GM19468 (cell line): Measurements from ENCODE around the gene ATP11A.
A peak's percentile ranks its signal among the peaks of the same experiment; 100 is the strongest.
"Not testable (repeated sequence)": the region's sequence is repeated elsewhere in the genome, so short reads cannot be mapped to it uniquely, and the experiment has no call there.

Experiments used
- ATAC-seq: cut with Tn5 transposase; IDR thresholded peaks from one replicate; pipeline ENCODE4 v1.9.1; 2021; ENCODE audit warnings: mild to moderate bottlenecking, moderate library complexity, moderate number of reproducible peaks; ENCODE audit not compliant: unreplicated experiment; ENCODE audit errors: extremely low read depth

ATP11A gene

DNA sequence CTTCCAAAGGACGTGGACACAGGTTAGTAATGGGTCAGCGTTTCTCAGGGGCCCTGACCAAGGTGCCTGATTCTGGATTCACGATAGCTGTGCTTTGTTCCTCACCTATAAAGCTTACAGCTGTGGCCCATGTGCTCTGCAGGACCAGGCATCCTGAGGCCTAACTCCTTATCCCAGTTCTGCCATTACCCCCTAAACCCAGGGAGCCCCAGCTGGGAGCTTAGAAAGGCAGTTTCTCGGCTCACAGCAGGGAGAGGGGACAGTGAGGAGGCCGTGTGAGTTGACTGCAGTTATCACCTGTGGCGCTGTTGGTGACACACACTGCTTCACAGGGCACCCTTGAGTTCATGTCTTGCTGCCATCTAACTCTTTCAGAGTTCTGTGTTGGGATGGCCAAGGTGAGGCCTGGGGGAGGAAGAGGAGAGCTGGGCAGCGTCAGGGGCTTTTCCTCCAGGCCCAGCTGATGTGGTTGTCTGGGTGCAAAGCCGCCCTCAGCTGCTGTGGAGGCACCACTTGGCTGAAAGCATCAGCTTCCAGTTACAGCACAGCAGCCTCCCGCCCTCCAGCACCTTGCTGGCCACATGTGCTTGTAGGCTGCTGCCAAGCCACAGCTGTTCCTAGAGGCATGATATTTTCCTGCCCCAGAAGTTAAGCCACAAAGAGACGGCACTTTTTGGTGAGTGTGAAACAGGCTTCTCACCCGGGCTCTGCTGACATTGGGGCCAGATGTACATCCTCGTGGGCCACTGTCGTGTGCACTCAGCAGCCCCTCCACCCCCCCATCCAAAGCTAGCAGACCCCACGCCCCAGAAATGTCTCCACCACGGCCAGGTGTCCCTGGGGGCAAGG is 179.6 kb downstream of the ATP11A start:
- no peak for ATAC-seq

DNA sequence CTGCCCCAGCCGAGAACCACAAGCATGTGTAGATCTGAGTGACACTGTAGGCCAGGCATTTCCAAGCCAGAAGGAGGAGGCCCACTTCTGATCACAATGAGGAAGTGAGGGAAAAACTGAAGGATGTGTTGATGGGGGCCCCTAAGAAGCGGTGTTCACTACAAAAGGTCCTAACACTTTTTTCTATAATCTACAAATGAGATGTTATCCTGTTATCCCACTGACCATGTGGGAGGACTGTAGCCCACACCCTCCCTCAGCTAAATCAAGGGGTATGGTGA is 180.2 kb downstream of the ATP11A start:
- no peak for ATAC-seq

DNA sequence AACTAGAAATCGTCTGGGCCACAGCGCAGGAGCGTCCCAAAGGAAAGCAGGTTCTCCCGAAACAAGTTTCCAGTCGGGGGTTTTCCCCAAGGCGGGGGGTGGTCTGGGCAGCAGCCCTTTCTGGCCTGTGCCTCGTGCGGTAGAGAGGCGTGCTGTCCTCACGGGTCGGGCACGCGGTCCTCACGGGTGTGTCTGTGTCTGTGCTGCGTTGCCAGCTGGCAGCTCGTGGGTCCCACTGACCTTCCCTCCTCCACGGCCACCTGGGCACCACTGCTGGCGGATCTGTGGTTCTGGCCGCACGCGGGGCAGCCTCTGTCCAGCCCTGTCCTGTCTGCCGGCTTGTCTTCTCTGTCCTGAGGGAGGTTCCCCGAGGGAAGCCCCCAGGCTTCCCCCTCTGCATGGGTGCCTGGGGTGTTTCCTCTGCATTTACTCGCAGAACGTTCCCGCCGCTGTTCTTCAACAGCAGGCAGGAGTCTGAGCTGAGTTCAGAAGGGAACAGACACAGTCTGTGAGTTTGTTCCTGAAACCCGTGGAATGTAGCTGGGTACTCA is 181.0 kb downstream of the ATP11A start:
- ATAC-seq: no peak

DNA sequence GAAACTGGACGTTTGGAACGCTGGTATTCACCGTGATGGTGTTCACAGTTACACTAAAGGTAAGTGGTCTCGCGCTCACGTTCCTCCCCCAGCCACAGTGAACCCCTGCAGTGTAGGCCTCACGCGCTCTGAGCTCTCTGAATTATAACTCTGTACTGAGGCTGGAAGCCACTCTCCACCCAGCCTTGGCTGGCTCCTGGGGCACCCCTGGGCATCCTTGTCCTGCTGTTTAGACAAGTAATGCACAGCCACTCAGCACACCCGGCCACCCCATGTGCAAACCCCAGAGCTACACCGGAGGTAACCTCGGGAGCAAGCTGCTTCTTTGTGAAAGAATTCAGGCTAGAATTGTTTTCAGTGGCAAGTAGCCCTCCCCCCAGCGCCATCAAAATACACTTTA is 181.9 kb downstream of the ATP11A start:
- no peak for ATAC-seq

DNA sequence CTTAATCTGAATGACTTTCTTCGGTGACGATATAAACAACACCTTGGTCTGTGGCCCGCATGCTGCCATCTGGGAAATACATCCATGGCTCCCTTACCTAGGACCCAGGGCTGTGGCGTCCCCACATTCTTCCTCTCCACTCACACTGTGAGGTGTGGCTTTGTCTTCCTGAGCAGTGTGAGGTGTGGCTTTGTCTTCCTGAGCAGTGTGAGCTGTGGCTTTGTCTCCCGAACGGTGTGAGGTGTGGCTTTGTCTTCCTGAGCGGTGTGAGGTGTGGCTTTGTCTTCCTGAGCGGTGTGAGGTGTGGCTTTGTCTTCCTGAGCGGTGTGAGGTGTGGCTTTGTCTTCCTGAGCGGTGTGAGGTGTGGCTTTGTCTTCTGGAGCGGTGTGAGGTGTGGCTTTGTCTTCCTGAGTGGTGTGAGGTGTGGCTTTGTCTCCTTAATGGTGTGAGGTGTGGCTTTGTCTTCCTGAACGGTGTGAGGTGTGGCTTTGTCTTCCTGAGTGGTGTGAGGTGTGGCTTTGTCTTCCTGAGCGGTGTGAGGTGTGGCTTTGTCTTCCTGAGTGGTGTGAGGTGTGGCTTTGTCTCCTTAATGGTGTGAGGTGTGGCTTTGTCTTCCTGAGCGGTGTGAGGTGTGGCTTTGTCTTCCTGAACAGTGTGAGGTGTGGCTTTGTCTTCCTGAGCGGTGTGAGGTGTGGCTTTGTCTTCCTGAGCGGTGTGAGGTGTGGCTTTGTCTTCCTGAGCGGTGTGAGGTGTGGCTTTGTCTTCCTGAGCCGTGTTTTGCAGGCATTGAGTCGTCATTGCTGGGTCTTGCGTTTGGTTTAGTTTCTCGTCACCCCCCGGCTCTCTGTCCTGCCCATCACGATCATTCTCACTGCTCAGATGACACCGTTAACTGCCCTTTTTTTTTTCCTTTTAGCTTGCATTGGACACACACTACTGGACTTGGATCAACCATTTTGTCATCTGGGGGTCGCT is 183.1 kb downstream of the ATP11A start:
- not testable (repeated sequence) for ATAC-seq

DNA sequence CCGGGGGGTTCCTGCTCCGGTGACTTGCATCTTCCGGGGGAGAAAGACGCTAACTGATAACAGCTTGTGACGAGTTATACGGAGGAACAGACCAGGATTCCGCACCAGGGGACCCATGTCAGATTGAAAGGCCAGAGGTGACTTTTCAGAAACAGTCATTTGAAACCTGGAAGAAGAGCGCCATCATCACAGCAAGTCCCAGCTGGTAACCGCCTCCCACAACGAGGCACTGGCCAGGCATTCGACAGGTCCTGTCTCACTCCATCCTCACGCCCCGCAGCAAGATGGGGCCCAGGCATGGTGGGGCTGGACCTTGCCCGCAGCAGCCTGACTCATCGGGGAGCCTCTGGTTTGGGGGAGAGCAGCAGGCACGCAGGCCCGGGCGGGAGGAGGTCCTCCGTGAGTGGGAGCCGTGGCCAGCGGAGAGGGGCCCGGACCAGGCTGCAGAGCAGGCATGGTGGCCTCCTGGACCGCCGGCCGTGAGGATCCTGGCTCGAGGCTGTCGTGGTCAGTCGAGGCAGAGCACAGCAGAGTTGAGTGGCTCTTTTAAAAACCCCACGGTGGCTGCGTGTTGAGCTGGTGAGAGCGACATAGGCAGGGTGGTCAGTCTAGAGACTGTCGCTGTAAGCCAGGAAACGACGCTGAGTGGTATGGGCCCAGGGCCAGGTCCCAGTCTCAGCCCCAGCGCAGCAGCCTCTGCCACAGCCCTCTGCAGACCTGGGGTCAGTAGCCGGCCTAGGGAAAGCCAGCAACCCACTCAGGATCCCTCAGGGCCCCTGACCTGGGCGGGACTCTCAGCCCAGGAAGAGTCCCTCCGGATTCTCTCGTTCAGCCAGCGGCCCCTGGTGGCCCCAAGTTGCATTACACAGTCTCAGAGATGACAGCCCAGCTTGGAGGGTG is 184.3 kb downstream of the ATP11A start:
- peak; percentile 88 for ATAC-seq

DNA sequence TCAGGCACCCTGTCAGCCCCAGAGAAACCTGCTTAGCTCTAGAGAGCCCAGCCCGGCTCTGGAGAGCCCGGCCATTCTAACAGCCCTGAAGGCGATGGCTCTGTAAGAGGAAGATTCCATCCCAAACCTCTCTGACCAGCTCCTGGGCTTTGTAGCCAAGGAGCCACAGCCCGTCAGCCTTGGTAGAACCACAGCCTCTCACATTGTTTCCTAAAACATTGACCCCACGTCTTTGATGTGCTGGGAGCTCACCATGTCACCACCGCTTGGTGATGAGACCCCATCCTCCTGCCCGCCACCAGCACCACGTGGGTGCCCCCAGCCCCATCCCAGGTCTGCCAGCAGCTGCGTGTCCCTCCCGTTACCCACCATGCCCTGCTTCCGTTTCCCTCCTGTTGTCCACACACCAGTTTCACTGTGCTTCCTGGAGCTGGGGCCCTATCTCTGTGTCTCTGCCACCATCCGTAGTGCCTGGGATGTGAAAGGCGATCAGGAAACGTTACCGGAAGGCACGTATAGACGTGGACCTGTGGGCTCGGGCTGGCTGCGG is 185.0 kb downstream of the ATP11A start:
- ATAC-seq: no peak

DNA sequence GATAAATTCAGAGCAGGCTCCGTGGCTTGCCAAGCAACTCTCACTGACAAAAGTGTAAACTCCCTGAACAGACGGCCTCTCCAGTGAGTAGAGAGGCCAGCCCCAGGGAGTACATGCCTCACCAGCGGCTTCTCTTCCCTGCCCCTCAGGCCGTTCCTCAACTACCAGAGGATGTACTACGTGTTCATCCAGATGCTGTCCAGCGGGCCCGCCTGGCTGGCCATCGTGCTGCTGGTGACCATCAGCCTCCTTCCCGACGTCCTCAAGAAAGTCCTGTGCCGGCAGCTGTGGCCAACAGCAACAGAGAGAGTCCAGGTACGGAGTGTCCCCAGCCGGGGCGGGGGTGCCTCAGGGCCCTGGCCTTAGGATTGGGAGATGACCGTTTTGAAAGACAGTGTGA is 185.8 kb downstream of the ATP11A start:
- no peak for ATAC-seq

DNA sequence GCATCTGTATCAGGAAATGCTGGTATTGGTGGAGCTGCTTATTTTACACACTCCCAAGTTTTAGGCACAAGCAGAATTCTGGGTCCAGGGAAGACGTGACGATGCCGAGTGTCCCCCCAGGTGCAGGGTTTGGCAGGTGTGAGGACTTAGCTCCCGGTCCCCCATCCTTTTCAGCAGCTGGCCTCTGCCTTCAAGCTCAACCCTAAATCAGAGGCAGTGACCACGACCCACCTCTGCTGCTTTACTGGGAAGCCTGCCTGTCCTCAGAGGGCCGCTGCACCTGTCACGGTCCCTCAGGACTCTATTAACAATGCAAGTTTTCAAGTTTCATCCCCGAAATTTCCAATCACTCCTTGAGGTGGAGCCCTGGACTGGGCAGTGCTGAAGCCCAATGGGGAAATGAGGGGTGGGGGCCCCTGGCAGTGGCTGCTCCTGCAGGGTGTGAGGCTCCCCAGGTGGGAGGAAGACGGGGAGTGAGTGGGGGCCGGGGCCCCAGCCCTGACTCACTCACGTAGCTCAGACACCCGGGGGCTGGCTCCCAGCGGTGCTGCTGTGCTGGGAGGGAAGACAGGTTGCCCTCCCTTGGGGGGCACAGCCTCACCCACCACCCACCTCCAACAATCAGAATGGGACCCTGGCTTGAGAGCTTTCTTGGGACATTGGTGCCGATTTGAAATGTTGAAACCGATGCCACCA is 186.6 kb downstream of the ATP11A start:
- ATAC-seq: no peak

DNA sequence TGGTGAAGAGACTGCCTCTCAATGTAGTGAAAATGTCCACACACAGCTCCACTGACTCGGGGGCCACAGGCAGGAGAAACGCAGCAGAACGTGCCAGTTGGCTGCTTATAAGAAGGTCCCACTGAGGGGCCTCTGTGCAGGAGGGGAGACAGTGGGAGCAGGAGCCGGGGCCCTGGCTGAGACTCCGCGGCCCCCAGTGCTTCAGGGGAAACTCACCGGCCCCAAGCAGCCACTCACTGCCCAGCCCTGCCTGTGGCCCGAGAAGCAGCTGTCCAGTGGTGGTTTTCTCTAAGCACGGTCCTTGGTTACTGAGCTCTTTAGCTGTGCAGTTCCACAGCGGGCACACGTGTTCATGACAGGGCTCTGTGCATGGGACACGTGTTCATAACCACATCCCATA is 187.2 kb downstream of the ATP11A start:
- no peak for ATAC-seq

DNA sequence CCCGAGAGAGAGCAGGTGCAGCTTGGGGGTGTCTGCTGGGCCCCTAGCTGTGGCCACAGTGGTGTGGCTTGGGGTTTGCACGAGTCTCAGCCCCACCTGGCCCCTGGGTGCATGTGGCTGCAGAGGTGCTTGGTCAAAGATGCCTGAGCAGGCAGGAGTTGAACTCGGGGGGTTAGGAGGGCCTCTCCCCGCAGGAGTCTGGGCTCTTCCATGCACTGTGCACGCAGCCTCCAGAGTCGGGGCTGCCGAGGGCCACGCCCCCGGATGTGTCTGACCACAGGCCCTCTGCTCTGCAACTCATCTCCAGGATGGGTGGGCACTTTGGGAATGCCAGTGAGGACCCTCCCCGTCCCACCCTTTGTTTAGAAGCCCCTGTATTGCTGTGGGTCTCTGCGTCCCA is 187.7 kb downstream of the ATP11A start:
- ATAC-seq: no peak

DNA sequence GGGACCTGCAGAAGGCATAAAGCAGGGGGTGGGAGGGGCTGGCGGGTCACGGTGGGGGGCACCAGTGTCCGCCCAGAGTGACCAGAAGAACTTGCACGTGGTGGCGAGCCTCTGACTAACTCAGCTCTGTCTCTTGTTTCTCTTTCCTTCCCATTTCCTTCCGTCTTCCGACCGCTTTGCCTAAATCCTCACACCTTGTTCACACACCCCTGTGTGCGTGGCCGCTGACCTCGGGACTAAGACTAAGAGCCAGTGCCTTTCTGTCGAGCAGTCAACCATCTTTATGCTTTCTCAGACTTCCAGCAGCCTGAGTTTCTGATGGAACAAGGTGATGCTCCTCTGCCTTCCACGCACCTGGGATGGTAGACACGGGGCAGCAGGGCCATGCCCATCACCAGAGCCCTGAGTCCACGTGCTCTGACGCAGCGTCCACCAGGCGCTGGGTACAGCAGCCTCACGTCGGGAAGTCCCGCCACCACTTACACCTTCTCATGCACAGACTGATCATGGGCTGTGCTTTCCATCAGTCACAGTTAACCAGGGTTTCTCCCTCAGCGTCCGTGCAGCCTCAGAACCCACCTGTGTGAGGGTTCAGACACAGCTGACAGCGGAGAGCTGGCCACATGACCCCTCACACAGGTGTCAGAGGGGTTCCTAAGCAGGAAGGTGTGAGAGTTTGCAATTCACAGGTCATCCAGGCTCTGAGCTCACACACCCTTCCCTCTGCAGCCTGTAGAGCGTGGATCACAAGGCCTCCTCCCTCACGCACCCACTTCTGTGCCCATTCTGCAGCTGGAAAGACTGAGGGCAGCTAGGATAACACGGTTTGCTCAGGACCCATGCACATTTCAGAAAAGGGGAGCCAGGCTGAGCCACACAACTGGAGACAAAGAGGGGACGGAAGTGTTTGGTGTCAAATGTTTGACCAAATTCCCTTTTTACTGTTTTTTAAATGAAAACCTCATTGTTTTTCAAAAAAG is 188.4 kb downstream of the ATP11A start:
- no peak for ATAC-seq

DNA sequence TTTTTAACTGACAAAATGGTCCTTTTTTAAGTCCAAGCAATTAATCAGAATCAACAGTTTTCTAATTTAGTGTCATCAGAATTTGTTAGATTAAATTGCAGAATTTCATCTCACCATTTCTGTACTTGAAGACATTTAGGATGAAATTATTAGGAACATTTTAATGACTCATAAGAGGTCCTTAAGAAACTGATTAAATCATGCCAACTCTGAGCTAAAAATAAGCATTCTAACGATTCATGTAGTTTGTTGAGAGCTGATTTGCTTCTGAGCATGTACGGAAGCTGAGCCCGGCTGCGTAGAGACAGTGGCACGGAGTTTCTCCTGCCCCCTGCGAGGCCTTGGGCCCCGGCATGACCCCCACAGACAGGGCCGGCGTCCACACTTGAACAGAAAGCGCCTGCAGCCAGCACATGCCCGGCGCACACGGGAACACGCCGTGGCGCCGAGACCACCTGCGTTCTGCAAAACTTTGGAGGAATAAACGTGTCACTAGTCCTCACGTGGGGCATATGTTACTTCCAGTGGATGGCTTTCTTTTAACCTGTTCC is 189.5 kb downstream of the ATP11A start:
- ATAC-seq: no peak

DNA sequence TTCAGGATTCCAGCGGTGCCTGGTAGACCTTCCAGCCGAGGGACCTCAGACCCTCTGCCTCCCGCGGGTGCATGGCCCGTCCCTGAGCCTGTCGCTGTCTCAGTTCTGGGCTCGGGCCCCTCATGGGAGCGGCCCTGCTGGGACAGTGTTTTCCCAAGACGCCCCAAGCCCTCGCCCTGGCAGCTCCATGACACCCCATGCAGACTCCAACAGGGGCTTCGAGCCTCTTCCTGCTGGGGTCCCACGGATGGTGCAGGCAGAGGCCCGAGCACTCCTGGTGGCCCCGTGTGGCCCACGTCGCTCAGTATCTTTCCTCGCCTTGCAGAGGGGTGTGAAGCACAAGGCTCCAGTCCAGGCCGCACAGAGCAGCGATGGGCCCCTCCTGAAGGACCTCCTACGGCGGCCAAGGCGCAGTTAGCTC is 190.4 kb downstream of the ATP11A start:
- no peak for ATAC-seq

DNA sequence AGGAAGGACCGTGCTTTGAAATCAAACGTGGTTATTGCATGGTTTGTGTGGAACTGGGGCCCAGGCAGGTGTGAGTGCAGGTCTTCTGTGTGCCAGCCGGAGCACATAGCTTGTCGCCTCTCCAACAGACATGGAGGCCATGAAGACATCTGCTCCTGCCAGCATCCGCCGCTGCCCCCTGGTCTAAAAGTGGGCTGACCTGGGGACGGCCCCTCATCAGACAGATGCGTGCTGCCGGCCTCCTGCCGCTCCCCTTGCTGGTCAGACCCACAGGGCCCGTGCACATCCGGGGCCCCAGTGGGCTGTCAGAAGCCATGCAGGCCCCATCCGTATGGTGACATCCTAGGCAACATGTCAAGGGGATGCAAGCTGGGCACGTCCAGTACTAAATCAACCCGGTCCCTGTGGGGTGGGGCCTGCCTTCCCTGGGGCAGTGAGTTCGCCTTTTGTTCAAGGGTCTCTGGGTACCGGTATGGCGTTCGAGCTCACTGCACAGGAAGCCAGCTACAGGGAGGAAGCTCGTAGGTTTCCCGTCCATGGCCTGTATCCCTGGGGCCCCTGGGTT is 191.2 kb downstream of the ATP11A start:
- no peak for ATAC-seq

DNA sequence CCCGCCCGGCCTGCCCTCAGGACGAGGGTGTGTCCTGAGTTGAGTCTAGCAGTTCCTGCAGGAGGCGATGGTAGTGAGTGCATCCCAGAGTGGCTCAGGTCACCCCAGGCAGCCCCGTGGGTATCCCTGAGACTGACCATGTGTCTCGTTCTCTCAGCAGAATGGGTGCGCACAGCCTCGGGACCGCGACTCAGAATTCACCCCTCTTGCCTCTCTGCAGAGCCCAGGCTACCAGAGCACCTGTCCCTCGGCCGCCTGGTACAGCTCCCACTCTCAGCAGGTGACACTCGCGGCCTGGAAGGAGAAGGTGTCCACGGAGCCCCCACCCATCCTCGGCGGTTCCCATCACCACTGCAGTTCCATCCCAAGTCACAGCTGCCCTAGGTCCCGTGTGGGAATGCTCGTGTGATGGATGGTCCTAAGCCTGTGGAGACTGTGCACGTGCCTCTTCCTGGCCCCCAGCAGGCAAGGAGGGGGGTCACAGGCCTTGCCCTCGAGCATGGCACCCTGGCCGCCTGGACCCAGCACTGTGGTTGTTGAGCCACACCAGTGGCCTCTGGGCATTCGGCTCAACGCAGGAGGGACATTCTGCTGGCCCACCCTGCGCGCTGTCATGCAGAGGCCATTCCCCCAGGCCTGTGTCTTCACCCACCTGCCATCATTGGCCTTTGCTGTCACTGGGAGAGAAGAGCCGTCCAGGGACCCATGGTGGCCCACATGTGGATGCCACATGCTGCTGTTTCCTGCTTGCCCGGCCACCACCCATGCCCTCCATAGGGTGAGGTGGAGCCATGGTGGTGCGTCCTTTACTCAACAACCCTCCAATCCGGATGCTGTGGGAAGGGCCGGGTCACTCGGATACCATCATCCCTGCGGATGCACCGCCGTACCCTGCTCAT is 192.1 kb downstream of the ATP11A start:
- ATAC-seq: no peak
